Natural killer cell treated with Interleukin-12 subunit alpha and Interleukin-12 subunit beta and Interleukin-15 and Interleukin-18, amount 100 ng/mL, for 72 hours (primary cell): Measurements from ENCODE around the gene TTC39C. TPM values are rescaled to one million over a fixed set of nuclear protein-coding genes. Genes with fewer than 3 reads are reported as not detected.

Experiments used
- ATAC-seq, 2 donors: fragments of 150-1000 bp; cut with Tn5 transposase in 1 of 2; sonication (Bioruptor Pico), chemical (Tn5 transposase) in 1 of 2; 2 replicates each; pipeline ENCODE4 v1.10.0; 2021
- DNase-seq: peaks from one replicate; pipeline ENCODE4 v3.0.0; 2022; ENCODE audit warnings: low spot score
- H3K27ac Mint-ChIP-seq, 2 donors: 1 replicate in 1 of 2; 2 replicates in 1 of 2; pipeline ENCODE4 v1.8.0; 2022; ENCODE audit warnings: mixed read lengths in 2 of 2, mild to moderate bottlenecking in 1 of 2, moderate library complexity in 1 of 2
- H3K27me3 Mint-ChIP-seq, 2 donors: 1 replicate in 1 of 2; 2 replicates in 1 of 2; pipeline ENCODE4 v1.8.0; 2022; ENCODE audit warnings: mixed read lengths in 2 of 2
- H3K36me3 Mint-ChIP-seq: one replicate; pipeline ENCODE4 v1.8.0; 2022; ENCODE audit warnings: mixed read lengths
- H3K4me1 Mint-ChIP-seq, 2 donors: 1 replicate in 1 of 2; 2 replicates in 1 of 2; pipeline ENCODE4 v1.8.0; 2022; ENCODE audit warnings: low read depth in 2 of 2, mixed read lengths in 2 of 2, mild to moderate bottlenecking in 1 of 2
- H3K4me3 Mint-ChIP-seq: one replicate; pipeline ENCODE4 v1.8.0; 2022; ENCODE audit warnings: mixed read lengths
- H3K9me3 Mint-ChIP-seq: 2 replicates; pipeline ENCODE4 v1.8.0; 2022; ENCODE audit warnings: mixed read lengths
- total RNA-seq, 2 donors: library from RNA; stranded (reverse); gene quantifications; one replicate each; pipeline ENCODE4 v1.2.3, GENCODE V29; 2022

TTC39C gene
- total RNA-seq, 2 donors from 2014 or later: 54.8 to 69.7 TPM

GRCh38 chr18:24177499-24178133 is 163.1 kb downstream of the TTC39C start:
- Mint-ChIP-seq H3K27ac (no peak overlapping the region), H3K36me3 (no peaks in the 10 kb centered on the region), H3K4me3 (no peak overlapping the region), H3K9me3 (no peaks in the 10 kb centered on the region), H3K4me1 (peaks cover 0 to 4% of the 10 kb centered on the region in 2 donors), H3K27me3 (peaks cover 5 to 11% of the 10 kb centered on the region in 2 donors)
- DNase-seq (no peak), ATAC-seq (no peak)

GRCh38 chr18:24180048-24180447 is 165.5 kb downstream of the TTC39C start:
- H3K27me3 Mint-ChIP-seq: peaks cover 4 to 16% of the 10 kb centered on the region in 2 donors
- no peak for DNase-seq
- no peak overlapping the region for H3K27ac Mint-ChIP-seq
- H3K4me3 Mint-ChIP-seq: no peak overlapping the region
- H3K9me3 Mint-ChIP-seq: no peaks in the 10 kb centered on the region
- ATAC-seq: no peak
- no peaks in the 10 kb centered on the region for H3K4me1 Mint-ChIP-seq
- H3K36me3 Mint-ChIP-seq: no peaks in the 10 kb centered on the region

- no peaks in the 10 kb centered on the region for H3K4me1 Mint-ChIP-seq
- H3K27me3 Mint-ChIP-seq: peaks cover 4 to 17% of the 10 kb centered on the region in 2 donors
- no peak for DNase-seq
- no peaks in the 10 kb centered on the region for H3K36me3 Mint-ChIP-seq
- H3K27ac Mint-ChIP-seq: no peak overlapping the region
- ATAC-seq: no peak
- no peaks in the 10 kb centered on the region for H3K9me3 Mint-ChIP-seq
- H3K4me3 Mint-ChIP-seq: no peak overlapping the region
Measured at GRCh38 chr18:24181806-24182205, 167.3 kb downstream of the TTC39C start.

Other genes with a start within 250 kb of the TTC39C start
- 1 to 10 TPM; 2.2 to 2.3 TPM for gene CABYR, start 124.3 kb downstream of the TTC39C start, total RNA-seq